Activated naive CD8-positive, alpha-beta T cell treated with anti-CD3 and anti-CD28 coated beads, Interleukin-2, amount 50 U/mL, for 24 hours (primary cell): Measurements from ENCODE around the gene ATF6.

Experiments
- ATAC-seq: fragments of 150-1000 bp; cut with Tn5 transposase; one replicate; pipeline ENCODE4 v1.10.0; 2021
- DNase-seq: peaks from one replicate; pipeline ENCODE4 v3.0.0; 2021
- H3K27ac Mint-ChIP-seq: one replicate; pipeline ENCODE4 v1.8.0; 2021; ENCODE audit warnings: mild to moderate bottlenecking, mixed read lengths
- H3K27me3 Mint-ChIP-seq: one replicate; pipeline ENCODE4 v1.8.0; 2021; ENCODE audit warnings: mixed read lengths
- H3K36me3 Mint-ChIP-seq: one replicate; pipeline ENCODE4 v1.8.0; 2021; ENCODE audit warnings: low read depth, mixed read lengths
- H3K4me1 Mint-ChIP-seq: one replicate; pipeline ENCODE4 v1.8.0; 2021; ENCODE audit warnings: mixed read lengths
- H3K4me3 Mint-ChIP-seq: one replicate; pipeline ENCODE4 v1.8.0; 2021; ENCODE audit warnings: mild to moderate bottlenecking, moderate library complexity, mixed read lengths
- H3K9me3 Mint-ChIP-seq: one replicate; pipeline ENCODE4 v1.8.0; 2021; ENCODE audit warnings: mixed read lengths

The ATF6 gene

GRCh38 chr1:161900160-161900559, 134.0 kb downstream of the ATF6 start:
- ATAC-seq (no peak), DNase-seq (no peak)
- H3K4me1 Mint-ChIP-seq = peaks cover 8% of the 10 kb centered on the region
- no peaks in the 10 kb centered on the region for H3K27me3 Mint-ChIP-seq
- no peaks in the 10 kb centered on the region for H3K9me3 Mint-ChIP-seq
- H3K4me3 Mint-ChIP-seq = no peak overlapping the region
- no peaks in the 10 kb centered on the region for H3K36me3 Mint-ChIP-seq
- H3K27ac Mint-ChIP-seq = no peak overlapping the region

- Mint-ChIP-seq H3K4me1 (peaks cover 11% of the 10 kb centered on the region), H3K27ac (no peak overlapping the region), H3K4me3 (no peak overlapping the region), H3K36me3 (peaks cover 2% of the 10 kb centered on the region), H3K9me3 (no peaks in the 10 kb centered on the region), H3K27me3 (no peaks in the 10 kb centered on the region)
- ATAC-seq (no peak), DNase-seq (no peak)
These were observed 136.1 kb downstream of the ATF6 start for GRCh38 chr1:161902182-161902581.

- DNase-seq (peak; percentile 7), ATAC-seq (no peak)
- H3K27ac Mint-ChIP-seq = no peak overlapping the region
- no peaks in the 10 kb centered on the region for H3K9me3 Mint-ChIP-seq
- H3K36me3 Mint-ChIP-seq = peaks cover 2% of the 10 kb centered on the region
- no peaks in the 10 kb centered on the region for H3K27me3 Mint-ChIP-seq
- no peak overlapping the region for H3K4me3 Mint-ChIP-seq
- peaks cover 13% of the 10 kb centered on the region for H3K4me1 Mint-ChIP-seq
These were observed 139.3 kb downstream of the ATF6 start for GRCh38 chr1:161905269-161905884.

- H3K9me3 Mint-ChIP-seq = no peaks in the 10 kb centered on the region
- no peak overlapping the region for H3K27ac Mint-ChIP-seq
- no peak overlapping the region for H3K4me3 Mint-ChIP-seq
- H3K27me3 Mint-ChIP-seq = no peaks in the 10 kb centered on the region
- ATAC-seq = no peak
- H3K4me1 Mint-ChIP-seq = peaks cover 20% of the 10 kb centered on the region
- no peak for DNase-seq
- peaks cover 6% of the 10 kb centered on the region for H3K36me3 Mint-ChIP-seq
These were observed 141.1 kb downstream of the ATF6 start for GRCh38 chr1:161907265-161907664.

- H3K4me1 Mint-ChIP-seq = peaks cover 20% of the 10 kb centered on the region
- H3K27me3 Mint-ChIP-seq = no peaks in the 10 kb centered on the region
- H3K27ac Mint-ChIP-seq = no peak overlapping the region
- H3K9me3 Mint-ChIP-seq = no peaks in the 10 kb centered on the region
- H3K4me3 Mint-ChIP-seq = no peak overlapping the region
- H3K36me3 Mint-ChIP-seq = peaks cover 13% of the 10 kb centered on the region
- DNase-seq = no peak
- no peak for ATAC-seq
These were observed 142.1 kb downstream of the ATF6 start for GRCh38 chr1:161908264-161908663.

- peaks cover 12% of the 10 kb centered on the region for H3K36me3 Mint-ChIP-seq
- no peak for ATAC-seq
- H3K27me3 Mint-ChIP-seq = no peaks in the 10 kb centered on the region
- DNase-seq = no peak
- no peak overlapping the region for H3K4me3 Mint-ChIP-seq
- H3K27ac Mint-ChIP-seq = no peak overlapping the region
- peaks cover 10% of the 10 kb centered on the region for H3K4me1 Mint-ChIP-seq
- no peaks in the 10 kb centered on the region for H3K9me3 Mint-ChIP-seq
These were observed 144.5 kb downstream of the ATF6 start for GRCh38 chr1:161910604-161911003.

- Mint-ChIP-seq H3K27ac (no peak overlapping the region), H3K4me3 (no peak overlapping the region), H3K36me3 (peaks cover 12% of the 10 kb centered on the region), H3K4me1 (peaks cover 14% of the 10 kb centered on the region), H3K9me3 (no peaks in the 10 kb centered on the region), H3K27me3 (no peaks in the 10 kb centered on the region)
- no peak for ATAC-seq
- DNase-seq = no peak
These were observed 147.5 kb downstream of the ATF6 start for GRCh38 chr1:161913482-161914140.

- Mint-ChIP-seq H3K4me1 (peaks cover 24% of the 10 kb centered on the region), H3K4me3 (no peak overlapping the region), H3K9me3 (no peaks in the 10 kb centered on the region), H3K27me3 (no peaks in the 10 kb centered on the region), H3K36me3 (peaks cover 16% of the 10 kb centered on the region), H3K27ac (no peak overlapping the region)
- DNase-seq = no peak
- ATAC-seq = no peak
These were observed 148.5 kb downstream of the ATF6 start for GRCh38 chr1:161914595-161914994.

GRCh38 chr1:161915051-161915503, 149.0 kb downstream of the ATF6 start:
- Mint-ChIP-seq H3K9me3 (no peaks in the 10 kb centered on the region), H3K4me3 (no peak overlapping the region), H3K36me3 (peaks cover 17% of the 10 kb centered on the region), H3K4me1 (peaks cover 25% of the 10 kb centered on the region), H3K27me3 (no peaks in the 10 kb centered on the region), H3K27ac (no peak overlapping the region)
- peak; percentile 91 for ATAC-seq
- peak; percentile 34 for DNase-seq

- Mint-ChIP-seq H3K27ac (no peak overlapping the region), H3K4me1 (peaks cover 23% of the 10 kb centered on the region), H3K4me3 (no peak overlapping the region), H3K27me3 (no peaks in the 10 kb centered on the region), H3K9me3 (no peaks in the 10 kb centered on the region), H3K36me3 (peaks cover 18% of the 10 kb centered on the region)
- DNase-seq (no peak), ATAC-seq (no peak)
These were observed 149.9 kb downstream of the ATF6 start for GRCh38 chr1:161915978-161916377.

GRCh38 chr1:161919229-161919628, 153.1 kb downstream of the ATF6 start:
- ATAC-seq (no peak), DNase-seq (no peak)
- peaks cover 38% of the 10 kb centered on the region for H3K36me3 Mint-ChIP-seq
- H3K9me3 Mint-ChIP-seq = no peaks in the 10 kb centered on the region
- H3K4me1 Mint-ChIP-seq = peaks cover 20% of the 10 kb centered on the region
- no peak overlapping the region for H3K4me3 Mint-ChIP-seq
- H3K27me3 Mint-ChIP-seq = no peaks in the 10 kb centered on the region
- peak overlapping the region; percentile 52 for H3K27ac Mint-ChIP-seq

- no peak for DNase-seq
- Mint-ChIP-seq H3K9me3 (no peaks in the 10 kb centered on the region), H3K36me3 (peaks cover 45% of the 10 kb centered on the region), H3K4me3 (no peak overlapping the region), H3K27ac (no peak overlapping the region), H3K4me1 (peaks cover 20% of the 10 kb centered on the region), H3K27me3 (no peaks in the 10 kb centered on the region)
- no peak for ATAC-seq
These were observed 155.4 kb downstream of the ATF6 start for GRCh38 chr1:161921491-161921890.

- no peaks in the 10 kb centered on the region for H3K9me3 Mint-ChIP-seq
- H3K4me3 Mint-ChIP-seq = no peak overlapping the region
- H3K36me3 Mint-ChIP-seq = peaks cover 45% of the 10 kb centered on the region
- H3K27me3 Mint-ChIP-seq = no peaks in the 10 kb centered on the region
- peaks cover 20% of the 10 kb centered on the region for H3K4me1 Mint-ChIP-seq
- DNase-seq (no peak), ATAC-seq (no peak)
- H3K27ac Mint-ChIP-seq = no peak overlapping the region
These were observed 155.9 kb downstream of the ATF6 start for GRCh38 chr1:161921990-161922389.

- no peak overlapping the region for H3K27ac Mint-ChIP-seq
- H3K36me3 Mint-ChIP-seq = peaks cover 20% of the 10 kb centered on the region
- H3K27me3 Mint-ChIP-seq = no peaks in the 10 kb centered on the region
- no peaks in the 10 kb centered on the region for H3K9me3 Mint-ChIP-seq
- peaks cover 8% of the 10 kb centered on the region for H3K4me1 Mint-ChIP-seq
- no peak overlapping the region for H3K4me3 Mint-ChIP-seq
- DNase-seq (no peak), ATAC-seq (no peak)
These were observed 161.9 kb downstream of the ATF6 start for GRCh38 chr1:161928056-161928455.

- Mint-ChIP-seq H3K4me3 (no peak overlapping the region), H3K36me3 (peaks cover 15% of the 10 kb centered on the region), H3K9me3 (no peaks in the 10 kb centered on the region), H3K4me1 (peaks cover 19% of the 10 kb centered on the region), H3K27me3 (no peaks in the 10 kb centered on the region), H3K27ac (no peak overlapping the region)
- DNase-seq (no peak), ATAC-seq (no peak)
These were observed 163.0 kb downstream of the ATF6 start for GRCh38 chr1:161929137-161929536.
